SU-DHL-6 (cell line): ENCODE data around the gene PHF24.
A peak's percentile ranks its signal among the peaks of the same experiment; 100 is the strongest.
"Not testable (repeated sequence)": the region's sequence is repeated elsewhere in the genome, so short reads cannot be mapped to it uniquely, and the experiment has no call there.

Source experiments
- H2AFZ ChIP-seq: fragments of 200-600 bp; sonication (generic); 2 replicates; pipeline ENCODE4 v1.6.1; 2014; ENCODE audit warnings: low read depth, mild to moderate bottlenecking, moderate library complexity, mixed read lengths, antibody characterized with exemption, low read length; ENCODE audit not compliant: severe bottlenecking
- H3F3A ChIP-seq: fragments of 200-600 bp; shearing (Covaris generic); 2 replicates; pipeline ENCODE4 v1.6.0; 2016; ENCODE audit warnings: antibody characterized with exemption, mild to moderate bottlenecking; ENCODE audit not compliant: insufficient read depth
- H3K27ac ChIP-seq: fragments of 200-600 bp; sonication (generic); 2 replicates; pipeline ENCODE4 v1.5.1; 2016; ENCODE audit warnings: low read depth, mild to moderate bottlenecking, low read length, moderate library complexity, mixed read lengths
- H3K27me3 ChIP-seq: fragments of 200-600 bp; sonication (generic), shearing (Covaris generic); 2 replicates; pipeline ENCODE4 v1.6.0; 2014; ENCODE audit warnings: mild to moderate bottlenecking, low read length
- H3K36me3 ChIP-seq: fragments of 200-600 bp; sonication (generic); 2 replicates; pipeline ENCODE4 v1.6.1; 2014; ENCODE audit warnings: mild to moderate bottlenecking, low read length, mixed read lengths
- H3K4me2 ChIP-seq: fragments of 300-600, 200-600 bp; shearing (Covaris generic), sonication (generic); 2 replicates; pipeline ENCODE4 v1.6.0; 2014; ENCODE audit warnings: low read length, low read depth, mild to moderate bottlenecking; ENCODE audit not compliant: poor library complexity, severe bottlenecking
- H3K4me3 ChIP-seq: fragments of 200-600 bp; sonication (generic); 2 replicates; pipeline ENCODE4 v1.5.1; 2014; ENCODE audit warnings: antibody characterized with exemption, low read length, mild to moderate bottlenecking, mixed read lengths; ENCODE audit not compliant: insufficient read depth, poor library complexity, severe bottlenecking
- H3K79me2 ChIP-seq: fragments of 200-600 bp; sonication (generic); 2 replicates; pipeline ENCODE4 v1.6.1; 2014; ENCODE audit warnings: mild to moderate bottlenecking, low read length, moderate library complexity; ENCODE audit not compliant: insufficient read depth
- H3K9ac ChIP-seq: fragments of 200-600 bp; sonication (generic); 2 replicates; pipeline ENCODE4 v1.7.0; 2014; ENCODE audit warnings: mild to moderate bottlenecking, low read length
- H3K9me2 ChIP-seq: fragments of 200-600 bp; sonication (generic); replicated peaks from 2 replicates; pipeline ENCODE4 v1.6.1; 2014; ENCODE audit warnings: low read length; ENCODE audit not compliant: insufficient read depth
- H3K9me3 ChIP-seq: fragments of 200-600 bp; sonication (generic); 2 replicates; pipeline ENCODE4 v1.6.1; 2014; ENCODE audit warnings: low read length, mixed read lengths; ENCODE audit not compliant: insufficient read depth
- H4K20me1 ChIP-seq: fragments of 200-600 bp; sonication (generic); 2 replicates; pipeline ENCODE4 v1.6.1; 2014; ENCODE audit warnings: low read depth, mild to moderate bottlenecking, antibody characterized with exemption, low read length, moderate library complexity, mixed read lengths
- CTCF ChIP-seq: fragments of 200-600 bp; sonication (generic); IDR thresholded peaks from one replicate; pipeline ENCODE4 v1.5.1; 2017; ENCODE audit warnings: antibody characterized with exemption, mild to moderate bottlenecking, low read length, moderate library complexity; ENCODE audit not compliant: insufficient read depth, poor library complexity, severe bottlenecking
- EZH2phosphoT487 ChIP-seq: fragments of 200-600 bp; sonication (generic), shearing (Covaris generic); conservative IDR thresholded peaks from 2 replicates; pipeline ENCODE4 v1.6.1; 2018; ENCODE audit warnings: mild to moderate bottlenecking, antibody characterized with exemption, low read length, moderate library complexity, mixed read lengths

PHF24 gene

GRCh38 chr9:34929506-34930102 lies 28.5 kb upstream of the PHF24 start:
- no peak overlapping the region for H3K27ac ChIP-seq

GRCh38 chr9:34939989-34940388 lies 18.1 kb upstream of the PHF24 start:
- not testable (repeated sequence) for H3K9me2 ChIP-seq, H3K9me3 ChIP-seq, H3K4me3 ChIP-seq, H3K36me3 ChIP-seq, H3K9ac ChIP-seq, H3F3A ChIP-seq, H3K27ac ChIP-seq, H3K27me3 ChIP-seq, H3K4me2 ChIP-seq, H3K79me2 ChIP-seq, H2AFZ ChIP-seq, H4K20me1 ChIP-seq

More at GRCh38 chr9:34929506-34930102, 28.5 kb upstream of the PHF24 start:
- peaks cover 7% of the 10 kb centered on the region; the same call in 1 of the 2 replicates for H3K9me3 ChIP-seq
- TF ChIP-seq EZH2phosphoT487 = no peak
- TF ChIP-seq CTCF = peak; percentile 83
- no peaks in the 10 kb centered on the region for H3F3A ChIP-seq
- no peak overlapping the region for H3K4me2 ChIP-seq
- H3K79me2 ChIP-seq = no peaks in the 10 kb centered on the region
- H3K9me2 ChIP-seq = no peaks in the 10 kb centered on the region
- no peaks in the 10 kb centered on the region for H3K36me3 ChIP-seq
- 0 out of 2 replicates have a peak, but pooled peaks cover 2% of the 10 kb centered on the region for H3K27me3 ChIP-seq
- H3K4me3 ChIP-seq = no peak overlapping the region
- H4K20me1 ChIP-seq = no peaks in the 10 kb centered on the region
- H2AFZ ChIP-seq = no peak overlapping the region
- no peak overlapping the region for H3K9ac ChIP-seq

- H2AFZ ChIP-seq = no peak overlapping the region
- TF ChIP-seq CTCF (no peak), EZH2phosphoT487 (no peak)
- H3K36me3 ChIP-seq = no peaks in the 10 kb centered on the region
- H3K27me3 ChIP-seq = no peaks in the 10 kb centered on the region
- no peaks in the 10 kb centered on the region for H3K9me2 ChIP-seq
- no peak overlapping the region for H3K4me3 ChIP-seq
- H3K79me2 ChIP-seq = no peaks in the 10 kb centered on the region
- H3F3A ChIP-seq = no peaks in the 10 kb centered on the region
- H4K20me1 ChIP-seq = no peaks in the 10 kb centered on the region
- no peak overlapping the region for H3K9ac ChIP-seq
- H3K4me2 ChIP-seq = no peak overlapping the region
- H3K27ac ChIP-seq = no peak overlapping the region
- no peaks in the 10 kb centered on the region for H3K9me3 ChIP-seq
Observed at GRCh38 chr9:34948451-34948850, 9.6 kb upstream of the PHF24 start.

GRCh38 chr9:34954225-34954624 lies 3.9 kb upstream of the PHF24 start:
- H3K27me3 ChIP-seq = no peaks in the 10 kb centered on the region
- H3K4me2 ChIP-seq = no peak overlapping the region
- no peaks in the 10 kb centered on the region for H4K20me1 ChIP-seq

GRCh38 chr9:34956066-34956465 lies 2.0 kb upstream of the PHF24 start:
- not testable (repeated sequence) for H3F3A ChIP-seq, H3K36me3 ChIP-seq, H3K79me2 ChIP-seq, H3K27ac ChIP-seq, H4K20me1 ChIP-seq, H3K9ac ChIP-seq, H3K4me2 ChIP-seq, H3K4me3 ChIP-seq, H3K27me3 ChIP-seq, H3K9me2 ChIP-seq, H2AFZ ChIP-seq, H3K9me3 ChIP-seq

More at GRCh38 chr9:34954225-34954624, 3.9 kb upstream of the PHF24 start:
- no peaks in the 10 kb centered on the region for H3K36me3 ChIP-seq
- TF ChIP-seq EZH2phosphoT487 (no peak), CTCF (no peak)
- no peak overlapping the region for H3K4me3 ChIP-seq
- no peak overlapping the region for H3K9ac ChIP-seq
- no peaks in the 10 kb centered on the region for H3K9me2 ChIP-seq
- no peaks in the 10 kb centered on the region for H3K9me3 ChIP-seq
- H3F3A ChIP-seq = no peaks in the 10 kb centered on the region
- H2AFZ ChIP-seq = no peak overlapping the region
- H3K79me2 ChIP-seq = no peaks in the 10 kb centered on the region
- H3K27ac ChIP-seq = no peak overlapping the region
